ENCODE results near the gene COL18A1. TPM values are rescaled to one million over a fixed set of nuclear protein-coding genes. Genes with fewer than 3 reads are reported as not detected.

COL18A1 gene
- total RNA-seq, 1 experiment from 2014 or later: 347 TPM

DNA sequence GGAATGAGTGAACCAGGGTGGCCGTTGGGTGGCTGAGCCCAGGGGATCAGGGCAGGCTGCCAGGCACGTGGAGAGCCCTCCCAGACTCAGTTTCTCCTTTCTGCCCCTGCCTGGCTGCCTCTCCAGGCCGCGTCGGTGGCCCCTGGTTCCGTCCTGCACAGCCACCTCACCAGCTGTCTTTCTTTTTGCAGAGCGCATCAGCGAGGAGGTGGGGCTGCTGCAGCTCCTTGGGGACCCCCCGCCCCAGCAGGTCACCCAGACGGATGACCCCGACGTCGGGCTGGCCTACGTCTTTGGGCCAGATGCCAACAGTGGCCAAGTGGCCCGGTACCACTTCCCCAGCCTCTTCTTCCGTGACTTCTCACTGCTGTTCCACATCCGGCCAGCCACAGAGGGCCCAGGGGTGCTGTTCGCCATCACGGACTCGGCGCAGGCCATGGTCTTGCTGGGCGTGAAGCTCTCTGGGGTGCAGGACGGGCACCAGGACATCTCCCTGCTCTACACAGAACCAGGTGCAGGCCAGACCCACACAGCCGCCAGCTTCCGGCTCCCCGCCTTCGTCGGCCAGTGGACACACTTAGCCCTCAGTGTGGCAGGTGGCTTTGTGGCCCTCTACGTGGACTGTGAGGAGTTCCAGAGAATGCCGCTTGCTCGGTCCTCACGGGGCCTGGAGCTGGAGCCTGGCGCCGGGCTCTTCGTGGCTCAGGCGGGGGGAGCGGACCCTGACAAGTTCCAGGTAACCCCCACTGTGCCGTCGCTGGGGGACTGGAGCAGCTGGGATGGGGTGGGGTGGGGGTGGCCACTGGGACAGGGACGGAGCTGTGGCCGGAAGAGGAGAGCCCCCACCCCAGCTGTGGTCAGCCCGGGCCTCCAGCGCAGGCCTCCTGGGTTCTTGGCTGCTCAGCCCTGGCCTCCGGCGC lies 63.3 kb downstream of the COL18A1 start:
- DNase-seq (ENCODE audit: low read depth): no peak

DNA sequence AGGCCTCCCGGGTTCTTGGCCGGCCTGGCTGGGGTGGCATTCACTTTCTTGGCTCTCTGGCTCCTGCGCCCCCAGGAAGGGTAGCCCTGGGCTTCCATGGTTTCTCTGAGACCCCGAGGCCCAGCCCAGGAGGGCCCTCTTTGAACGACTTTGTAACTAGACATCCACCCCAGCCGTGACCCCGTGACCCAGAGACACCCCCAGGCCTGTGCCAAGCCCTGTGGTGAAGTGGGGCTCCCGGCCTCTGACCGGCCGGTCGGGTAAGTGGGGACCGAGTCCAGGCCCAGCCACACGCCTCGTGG lies 64.0 kb downstream of the COL18A1 start:
- DNase-seq (ENCODE audit: low read depth): no peak

DNA sequence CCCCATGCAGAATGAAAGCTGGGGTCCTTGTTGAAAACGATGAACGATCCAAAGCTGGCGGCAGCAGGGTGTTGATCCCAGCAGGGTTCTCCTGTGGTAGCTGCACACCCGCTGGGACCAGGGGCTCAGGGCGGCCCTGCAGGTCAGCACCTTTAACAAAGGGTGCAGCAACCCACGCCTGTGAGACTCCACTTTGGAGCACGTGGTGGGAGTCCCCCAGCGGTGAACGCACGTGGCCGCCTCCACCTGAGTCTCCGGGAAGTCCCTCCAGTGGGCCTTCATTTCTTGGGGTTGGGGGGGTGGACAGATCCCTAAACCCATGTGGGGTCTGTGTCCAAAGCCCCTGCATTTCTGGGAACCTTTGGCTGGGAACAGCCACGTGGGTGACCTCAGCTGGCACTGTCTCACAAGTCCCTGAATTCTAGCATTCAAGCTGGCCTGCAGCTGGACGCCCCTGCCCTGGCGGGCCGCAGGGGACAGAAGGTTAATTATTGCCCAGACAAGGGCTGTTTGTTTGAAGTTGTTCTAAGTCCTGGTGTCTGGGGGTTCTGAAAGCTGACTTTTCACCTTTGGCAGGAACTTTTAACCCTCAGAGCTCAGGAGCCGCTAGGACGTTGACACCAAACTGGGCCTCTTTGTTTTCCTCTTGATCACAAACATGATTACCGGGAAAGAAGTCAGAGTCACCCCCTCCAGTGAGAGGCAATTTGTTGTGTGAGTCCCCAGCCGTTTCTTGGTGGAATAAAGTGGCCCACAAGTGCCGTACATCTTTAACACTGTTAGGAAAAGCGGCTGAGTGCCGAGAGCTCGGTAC lies 64.5 kb downstream of the COL18A1 start:
- DNase-seq (ENCODE audit: low read depth): no peak

DNA sequence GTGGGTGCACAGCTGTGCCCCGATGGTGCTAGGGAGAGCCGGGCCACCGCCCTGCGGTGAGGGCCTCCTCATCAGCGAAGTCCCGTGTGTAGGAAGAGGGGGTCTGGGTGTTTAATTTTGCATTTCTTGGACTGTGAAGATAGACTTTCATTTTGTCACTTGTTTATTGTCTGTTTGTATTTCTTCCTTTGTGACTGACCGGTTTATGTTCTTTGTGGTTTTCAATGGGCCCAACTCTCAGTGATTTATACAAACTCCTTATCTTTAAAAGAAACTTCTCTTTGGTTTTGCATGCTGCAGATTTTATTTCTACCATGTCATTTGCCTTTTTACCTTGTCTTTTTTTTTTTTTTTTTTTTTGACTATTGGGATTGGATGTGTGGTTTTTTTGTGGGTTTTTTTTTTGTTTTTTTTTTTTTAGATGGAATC lies 65.1 kb downstream of the COL18A1 start:
- DNase-seq (ENCODE audit: low read depth): peak; percentile 83

DNA sequence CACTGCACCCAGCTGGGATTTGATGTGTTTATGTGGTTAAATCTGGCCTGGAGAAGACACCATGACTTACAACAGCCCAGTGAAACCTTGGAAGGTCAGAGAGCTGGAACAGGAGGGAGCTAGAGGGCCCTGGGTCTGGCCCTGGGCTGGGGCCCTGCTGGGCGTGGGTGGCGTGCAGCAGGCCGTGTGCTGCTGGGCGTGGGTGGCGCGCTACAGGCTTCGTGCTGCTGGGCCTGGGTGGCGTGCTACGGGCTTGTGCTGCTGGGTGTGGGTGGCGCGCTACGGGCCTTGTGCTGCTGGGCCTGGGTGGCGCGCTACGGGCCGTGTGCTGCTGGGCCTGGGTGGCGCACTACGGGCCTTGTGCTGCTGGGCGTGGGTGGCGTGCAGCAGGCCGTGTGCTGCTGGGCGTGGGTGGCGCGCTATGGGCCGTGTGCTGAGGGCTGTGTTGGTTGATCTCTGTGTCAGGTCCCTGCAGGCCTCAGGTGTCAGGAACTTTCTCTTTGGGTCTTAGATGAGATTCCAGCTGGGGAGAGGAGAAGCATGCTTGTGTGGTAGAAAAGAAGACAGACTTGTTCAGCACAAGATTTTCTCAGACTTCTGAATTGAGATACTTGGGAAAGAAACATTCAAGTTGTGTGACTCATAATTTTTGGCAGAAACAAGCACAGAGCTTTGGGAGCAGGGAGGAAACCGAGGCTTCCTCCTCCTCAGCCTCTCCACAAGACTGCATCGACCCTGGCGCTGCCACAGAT lies 66.0 kb downstream of the COL18A1 start:
- DNase-seq (ENCODE audit: low read depth): peak; percentile 90

DNA sequence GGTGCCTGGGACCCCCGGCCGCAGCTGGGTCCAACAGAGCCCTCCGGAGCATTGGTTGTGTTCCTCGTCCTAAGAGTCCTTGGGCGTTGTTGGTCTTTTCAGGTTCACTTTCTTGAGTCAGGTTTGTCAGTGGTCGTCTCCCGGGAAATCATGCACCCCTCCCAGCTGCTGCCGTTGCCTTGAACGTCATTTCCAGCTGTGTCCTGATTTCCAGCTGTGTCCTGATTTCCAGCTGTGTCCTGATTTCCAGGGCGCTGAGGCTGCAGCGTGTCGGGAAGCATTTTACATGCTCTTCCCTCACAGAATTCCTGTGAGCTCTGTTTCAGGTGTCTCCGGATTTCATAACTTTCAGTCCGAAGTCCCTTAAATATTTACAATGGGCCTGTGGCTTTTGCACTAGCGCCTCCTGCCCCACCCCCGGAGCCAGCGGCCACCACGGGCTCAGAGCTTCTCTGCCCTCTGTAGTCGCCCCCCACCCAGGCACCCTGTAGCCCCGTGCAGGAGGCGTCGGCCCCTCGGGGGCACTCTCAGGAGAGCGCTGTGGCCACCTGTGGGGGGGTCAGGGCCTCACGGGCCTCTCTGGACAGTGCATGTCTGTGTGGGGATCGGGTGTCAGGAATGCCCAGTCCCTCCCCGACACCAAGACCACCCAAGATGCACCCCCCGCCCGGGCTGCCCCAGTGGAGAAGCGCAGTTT lies 66.7 kb downstream of the COL18A1 start:
- no peak for DNase-seq (ENCODE audit: low read depth)

DNA sequence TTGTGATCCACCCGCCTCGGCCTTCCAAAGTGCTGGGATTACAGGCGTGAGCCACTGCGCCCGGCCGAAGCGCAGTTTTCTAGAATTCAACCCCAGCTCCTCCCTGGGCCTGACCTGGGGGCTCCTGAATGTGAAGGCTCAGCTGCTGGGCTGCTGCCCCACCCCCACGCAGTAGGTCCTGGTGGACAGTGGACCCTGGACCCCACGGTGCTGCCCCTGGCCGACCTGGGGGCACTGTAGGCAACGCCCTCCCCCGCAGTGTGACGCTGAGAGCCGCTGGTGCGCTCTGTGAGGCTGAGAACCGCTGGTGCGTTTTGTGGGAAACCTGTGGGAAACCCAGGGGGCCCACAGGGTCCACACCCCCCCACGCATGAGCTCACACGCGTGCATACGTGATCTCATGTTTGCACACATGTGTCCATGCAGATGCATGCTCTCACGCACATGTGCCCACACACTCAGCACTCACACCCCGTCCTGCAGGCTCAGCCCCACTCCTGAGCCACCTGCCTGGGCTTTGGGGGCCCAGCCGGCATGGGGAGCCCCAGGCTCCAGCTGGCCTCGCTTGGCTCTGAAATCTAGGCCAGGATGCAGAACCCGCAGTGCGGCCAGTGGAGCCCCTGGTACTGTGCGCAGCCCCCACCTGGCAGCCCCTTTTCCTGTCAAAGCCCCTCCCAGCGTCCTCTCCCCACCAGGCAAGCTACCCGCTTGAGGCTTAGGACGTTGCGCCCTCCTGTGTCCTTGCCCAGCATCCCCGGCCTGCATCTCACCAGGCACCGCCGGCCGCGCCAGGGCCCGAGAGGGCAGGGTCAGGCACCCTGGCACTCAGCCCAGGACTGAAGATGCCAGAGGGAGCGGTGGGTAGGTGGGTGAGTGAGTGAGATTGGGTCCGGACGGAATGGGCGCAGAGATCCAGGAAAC lies 67.7 kb downstream of the COL18A1 start:
- no peak for DNase-seq (ENCODE audit: low read depth)

DNA sequence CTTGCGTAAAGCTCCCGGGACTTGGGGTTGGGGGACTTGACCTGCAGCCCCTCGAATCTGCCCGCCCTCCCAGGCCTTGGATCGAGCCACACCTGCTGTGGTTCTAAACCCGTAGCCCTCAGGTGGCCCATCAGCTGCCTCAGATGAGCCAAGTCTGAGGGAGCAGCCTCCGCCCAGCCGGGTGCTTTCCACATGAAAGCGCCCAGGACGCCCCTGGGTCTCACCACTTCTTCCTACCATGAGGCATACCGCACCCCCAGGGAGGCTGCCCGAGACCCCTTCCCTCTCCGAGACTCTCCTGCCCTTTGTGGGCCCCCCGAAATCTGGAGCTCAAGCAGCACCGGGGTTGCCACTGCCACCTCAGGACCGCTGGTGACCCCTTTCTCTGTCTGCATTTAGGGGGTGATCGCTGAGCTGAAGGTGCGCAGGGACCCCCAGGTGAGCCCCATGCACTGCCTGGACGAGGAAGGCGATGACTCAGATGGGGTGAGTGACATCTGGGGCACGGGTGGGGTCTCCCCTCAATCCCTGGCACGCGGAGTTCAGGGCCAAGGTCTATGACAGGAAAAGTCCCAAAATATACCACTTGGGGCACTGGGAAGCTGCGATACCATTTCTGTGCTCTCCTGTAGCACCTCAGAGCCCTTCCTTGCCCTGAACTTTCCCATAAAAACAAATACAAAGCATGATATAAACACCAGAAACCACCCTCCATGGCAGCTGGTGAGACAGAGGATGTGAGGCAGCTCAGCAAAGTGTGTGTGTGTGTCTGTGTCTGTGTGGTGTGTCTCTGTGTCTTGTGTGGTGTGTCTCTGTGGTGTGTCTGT lies 68.7 kb downstream of the COL18A1 start:
- DNase-seq (ENCODE audit: low read depth): no peak

DNA sequence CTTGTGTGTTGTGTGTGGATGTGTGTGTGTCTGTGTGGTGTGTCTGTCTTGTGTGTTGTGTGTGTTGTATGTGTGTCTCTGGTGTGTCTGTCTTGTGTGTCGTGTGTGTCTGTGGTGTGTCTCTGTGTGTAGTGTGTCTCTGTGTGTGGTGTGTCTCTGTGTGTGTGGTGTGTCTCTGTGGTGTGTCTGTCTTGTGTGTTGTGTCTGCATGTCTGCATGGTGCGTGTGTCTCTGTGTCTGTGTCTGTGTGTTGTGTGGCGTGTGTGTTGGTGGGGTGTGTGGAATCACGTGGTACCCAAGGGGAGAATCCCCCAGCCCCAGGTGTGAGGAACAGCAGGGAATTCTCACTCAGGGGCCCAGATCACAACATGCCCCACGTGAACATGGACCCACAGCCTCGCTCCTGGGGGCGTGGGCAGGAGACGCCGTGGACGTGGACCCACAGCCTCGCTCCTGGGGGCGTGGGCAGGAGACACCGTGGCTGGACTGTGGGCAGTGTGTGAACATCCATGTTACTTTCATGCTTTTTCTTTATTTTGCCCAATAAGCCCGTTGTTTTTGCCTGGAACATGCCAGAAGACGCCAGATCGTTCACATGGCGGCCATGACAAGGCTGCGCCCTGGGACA lies 69.5 kb downstream of the COL18A1 start:
- DNase-seq (ENCODE audit: low read depth): no peak

DNA sequence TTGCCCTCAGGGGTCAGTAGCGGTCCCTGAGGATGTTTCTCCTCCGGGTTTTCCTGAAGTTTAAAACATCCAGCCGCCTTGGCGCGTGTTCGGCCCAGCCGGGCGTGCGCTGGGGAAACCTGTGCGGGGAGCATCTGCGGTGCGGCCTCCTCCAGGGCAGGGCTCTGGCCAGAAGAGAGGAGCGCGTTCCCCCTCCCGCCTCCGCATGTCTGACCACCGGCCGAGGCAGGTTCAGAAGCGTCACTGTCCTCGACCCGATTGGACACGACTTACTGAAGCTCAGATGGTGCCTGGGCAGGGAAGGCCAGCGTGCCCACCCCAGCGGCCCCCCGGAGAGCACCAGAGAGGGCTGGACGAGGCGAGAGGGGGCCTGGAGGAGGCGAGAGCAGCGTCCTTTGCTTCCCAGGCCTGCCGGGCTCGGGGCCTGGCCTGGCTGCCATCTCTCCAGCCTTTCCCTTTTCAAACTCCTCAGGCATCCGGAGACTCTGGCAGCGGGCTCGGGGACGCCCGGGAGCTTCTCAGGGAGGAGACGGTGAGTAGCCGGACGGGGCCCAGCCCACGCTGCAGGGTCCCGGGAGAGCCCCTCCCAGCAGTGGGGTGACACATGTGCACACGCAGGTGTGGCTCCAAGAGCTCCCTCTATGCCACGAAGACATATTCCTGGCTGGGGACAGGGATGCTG lies 70.2 kb downstream of the COL18A1 start:
- DNase-seq (ENCODE audit: low read depth): no peak

DNA sequence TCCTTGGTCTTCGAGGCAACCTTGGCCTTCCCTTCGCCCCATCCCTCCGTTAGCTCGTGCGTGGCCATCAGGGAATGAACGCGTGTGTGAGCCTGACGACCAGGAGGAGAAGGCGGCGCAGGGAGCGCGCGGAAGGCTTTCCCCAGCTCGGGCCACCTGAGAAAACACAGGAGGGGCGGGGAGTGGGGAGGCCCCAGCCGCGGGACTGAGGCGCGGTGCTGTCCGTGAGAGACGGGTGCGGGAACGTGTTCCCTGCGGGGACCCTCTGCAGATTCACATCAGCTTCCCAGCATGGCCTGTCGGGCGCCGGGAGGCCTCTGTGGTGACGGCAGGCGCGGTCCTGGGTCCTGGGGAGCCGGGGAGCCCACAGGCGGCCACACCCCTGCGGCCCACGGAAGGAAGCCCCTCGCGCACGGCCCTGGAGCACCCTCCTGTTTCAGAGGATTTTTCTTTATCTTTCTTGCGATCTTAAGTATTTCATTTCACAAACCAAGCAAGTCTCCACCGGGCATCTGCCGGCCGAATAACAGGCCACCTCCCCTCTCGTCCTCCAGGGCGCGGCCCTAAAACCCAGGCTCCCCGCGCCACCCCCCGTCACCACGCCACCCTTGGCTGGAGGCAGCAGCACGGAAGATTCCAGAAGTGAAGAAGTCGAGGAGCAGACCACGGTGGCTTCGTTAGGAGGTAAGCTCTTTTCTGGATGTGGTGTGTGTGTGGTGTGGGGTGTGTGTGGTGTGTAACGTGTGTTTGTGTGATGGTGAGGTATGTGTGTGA lies 71.0 kb downstream of the COL18A1 start:
- no peak for DNase-seq (ENCODE audit: low read depth)

DNA sequence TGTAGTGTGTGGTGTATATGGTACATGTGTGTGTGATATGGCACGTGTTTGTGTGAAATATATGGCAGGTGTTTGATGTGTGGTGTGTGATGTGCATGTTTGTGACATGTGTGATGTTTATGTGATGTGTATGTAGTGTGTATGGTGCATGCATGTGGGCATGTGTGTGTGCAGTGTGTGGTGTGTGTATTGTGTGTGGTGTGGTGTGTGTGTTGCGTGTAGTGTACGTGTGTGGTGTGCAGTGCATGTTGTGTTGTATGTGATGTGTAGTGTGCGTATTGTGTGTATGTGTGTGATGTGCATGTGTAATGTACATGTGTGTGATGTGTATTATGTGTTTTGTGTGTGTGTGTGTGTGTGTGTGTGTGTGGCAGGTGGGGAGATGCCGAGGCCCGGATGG lies 71.6 kb downstream of the COL18A1 start:
- no peak for DNase-seq (ENCODE audit: low read depth)

DNA sequence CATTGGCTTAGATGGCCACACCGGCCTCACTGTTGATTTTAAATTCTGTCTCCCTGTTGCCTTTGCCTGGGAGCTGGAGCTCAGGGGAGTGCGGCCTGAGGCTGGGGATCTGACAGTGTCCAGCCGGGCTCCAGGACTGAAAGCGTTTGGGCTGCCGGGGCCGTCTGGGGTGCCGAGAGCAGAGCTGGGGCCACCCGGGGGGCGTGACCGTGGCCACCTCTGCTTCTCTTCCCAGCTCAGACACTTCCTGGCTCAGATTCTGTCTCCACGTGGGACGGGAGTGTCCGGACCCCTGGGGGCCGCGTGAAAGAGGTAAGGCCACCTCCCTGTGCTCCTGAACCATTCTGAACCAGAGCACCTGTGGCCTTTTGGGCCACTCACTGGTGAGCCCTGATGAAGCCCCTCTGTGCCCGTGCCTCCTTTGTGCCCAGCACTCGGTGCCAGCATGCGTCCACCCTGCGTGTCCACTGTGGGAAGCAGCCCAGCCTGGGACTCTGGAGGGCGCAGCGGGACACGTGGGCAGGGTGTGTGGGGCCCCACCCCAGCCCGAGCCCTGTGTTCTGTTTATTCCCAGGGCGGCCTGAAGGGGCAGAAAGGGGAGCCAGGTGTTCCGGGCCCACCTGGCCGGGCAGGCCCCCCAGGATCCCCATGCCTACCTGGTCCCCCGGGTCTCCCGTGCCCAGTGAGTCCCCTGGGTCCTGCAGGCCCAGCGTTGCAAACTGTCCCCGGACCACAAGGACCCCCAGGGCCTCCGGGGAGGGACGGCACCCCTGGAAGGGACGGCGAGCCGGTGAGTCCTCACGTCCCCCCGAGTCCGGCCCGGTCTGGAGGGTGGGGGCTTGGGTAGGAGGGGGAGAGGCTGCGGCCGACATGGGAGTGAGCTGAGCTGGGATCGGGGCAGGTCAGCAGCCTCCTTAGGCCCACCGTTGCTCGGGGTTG lies 72.5 kb downstream of the COL18A1 start:
- no peak for DNase-seq (ENCODE audit: low read depth)

DNA sequence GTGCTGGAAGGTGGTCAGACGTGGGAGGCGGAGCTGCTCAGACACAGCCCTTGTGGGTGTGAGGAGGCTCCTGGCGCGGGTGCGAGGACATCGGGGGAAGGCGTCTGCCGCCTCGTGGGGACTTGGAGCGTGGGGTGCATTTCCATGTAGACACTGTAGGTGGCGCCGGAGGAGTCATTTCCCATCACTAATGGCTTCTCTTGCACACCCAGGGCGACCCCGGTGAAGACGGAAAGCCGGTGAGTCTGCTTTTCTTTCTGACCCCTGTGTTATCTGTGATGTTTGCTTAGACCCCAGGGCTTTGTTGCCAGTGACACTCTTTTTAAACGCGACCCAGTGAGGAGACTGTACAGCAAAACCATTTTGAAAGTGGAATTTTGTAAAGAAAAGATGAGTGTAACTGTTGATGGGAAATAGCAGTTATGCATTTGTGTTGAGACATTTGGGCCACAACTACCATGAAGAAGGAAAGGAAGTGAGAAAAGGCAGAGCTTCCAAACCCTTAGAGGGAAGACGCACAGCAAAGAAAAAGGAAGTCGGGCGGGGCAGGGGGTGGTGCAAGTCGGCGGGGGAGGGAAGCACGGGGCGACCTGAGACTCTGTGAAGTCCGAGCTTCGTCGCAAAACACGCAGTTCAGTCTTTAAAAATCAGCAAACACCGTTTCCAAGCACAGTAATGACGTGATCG lies 73.3 kb downstream of the COL18A1 start:
- no peak for DNase-seq (ENCODE audit: low read depth)

DNA sequence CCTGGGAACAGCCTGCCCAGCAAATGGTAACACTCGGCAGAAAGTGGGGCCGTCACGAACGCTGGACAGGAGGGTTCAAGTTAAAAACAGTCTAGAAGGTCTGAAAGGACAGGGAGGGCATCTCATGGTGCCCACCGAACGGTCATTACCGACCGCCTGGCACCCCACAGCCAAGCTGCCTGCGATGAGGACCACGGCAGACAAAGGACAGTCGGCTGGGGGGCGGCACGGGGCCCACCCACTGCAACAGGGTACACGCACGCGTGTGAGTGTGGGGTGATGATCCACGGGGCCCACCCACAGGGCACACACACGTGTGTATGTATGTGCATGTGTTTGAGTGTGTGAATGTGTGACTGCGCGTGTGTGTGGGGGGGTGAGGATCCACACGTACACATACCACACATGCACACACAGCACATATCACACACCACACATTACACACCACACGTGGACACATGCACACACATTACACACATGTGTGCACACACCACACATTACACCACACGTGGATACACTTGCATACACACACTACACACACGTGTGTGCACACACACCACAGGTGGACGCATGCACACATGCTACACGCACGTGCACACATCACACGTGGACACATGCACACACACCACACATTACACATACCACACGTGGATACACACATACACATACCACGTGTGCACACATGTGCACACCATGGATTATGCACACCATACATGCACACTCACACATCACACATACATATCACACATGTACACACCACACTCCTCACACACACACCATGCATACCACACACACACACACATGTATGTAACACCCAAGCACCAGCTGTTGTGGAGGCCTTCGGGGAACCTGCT lies 74.1 kb downstream of the COL18A1 start:
- no peak for DNase-seq (ENCODE audit: low read depth)
